Caco-2 (cell line): ENCODE measurements around the gene PDIK1L. TPM values are rescaled to one million over a fixed set of nuclear protein-coding genes. Genes with fewer than 3 reads are reported as not detected.

ENCODE experiments used
- BruUV-seq: library from RNA; stranded (reverse); fragments of 400-500 nt; replicated peaks from 2 replicates; lab custom pipeline; 2021; lab: Mats Ljungman, UMichigan
- CTCF ChIA-PET: fragments of 300-600 bp; sonication (Branson Sonifier 250); formaldehyde crosslinking; loops from one replicate; lab custom pipeline; 2022; ENCODE audit warnings: antibody characterized with exemption; lab: Charles Lee
- POLR2A ChIA-PET: fragments of 300-600 bp; sonication (Branson Sonifier 250); formaldehyde crosslinking; loops from one replicate; lab custom pipeline; 2022; ENCODE audit warnings: antibody characterized with exemption; lab: Charles Lee
- DNase-seq, 2 experiments: peaks; one replicate each; pipeline versions ENCODE4 v3.0.0 to v3.0.0-alpha.2; 2020 to 2022
- H3K27me3 ChIP-seq: replicated peaks from 2 replicates; pipeline ENCODE4 v1.6.0; 2011; ENCODE audit warnings: low read length; ENCODE audit not compliant: control insufficient read depth, insufficient read depth
- H3K36me3 ChIP-seq: 2 replicates; pipeline ENCODE4 v1.5.1; 2011; ENCODE audit warnings: low read length; ENCODE audit not compliant: control insufficient read depth, insufficient read depth
- H3K4me1 ChIP-seq: fragments of 250-450 bp; sonication (Bioruptor Pico); 2 replicates; pipeline ENCODE4 v1.5.1; 2020; ENCODE audit warnings: mild to moderate bottlenecking
- H3K4me3 ChIP-seq: 2 replicates; pipeline ENCODE4 v1.5.1; 2011; ENCODE audit warnings: low read depth, mild to moderate bottlenecking, control low read depth, low read length
- H3K9me3 ChIP-seq: fragments of 250-450 bp; sonication (Bioruptor Pico); 2 replicates; pipeline ENCODE4 v1.5.1; 2020; ENCODE audit warnings: mild to moderate bottlenecking, moderate library complexity
- H3K27ac Mint-ChIP-seq: one replicate; pipeline ENCODE4 v1.8.0; 2022; ENCODE audit warnings: mixed read lengths; ENCODE audit not compliant: unreplicated experiment
- H3K27me3 Mint-ChIP-seq: one replicate; pipeline ENCODE4 v1.8.0; 2022; ENCODE audit warnings: mixed read lengths; ENCODE audit not compliant: insufficient read depth, unreplicated experiment
- H3K36me3 Mint-ChIP-seq: one replicate; pipeline ENCODE4 v1.8.0; 2022; ENCODE audit warnings: mild to moderate bottlenecking, mixed read lengths; ENCODE audit not compliant: insufficient read depth, unreplicated experiment
- H3K4me1 Mint-ChIP-seq: one replicate; pipeline ENCODE4 v1.8.0; 2022; ENCODE audit warnings: low read depth, mixed read lengths; ENCODE audit not compliant: unreplicated experiment
- H3K4me3 Mint-ChIP-seq: one replicate; pipeline ENCODE4 v1.8.0; 2022; ENCODE audit warnings: mild to moderate bottlenecking, moderate library complexity, mixed read lengths; ENCODE audit not compliant: unreplicated experiment
- H3K9me3 Mint-ChIP-seq: one replicate; pipeline ENCODE4 v1.8.0; 2022; ENCODE audit warnings: mixed read lengths; ENCODE audit not compliant: unreplicated experiment
- CTCF ChIP-seq, 2 experiments: fragments of 200-600 bp in 1 of 2; IDR thresholded peaks; 1 replicate in 1 of 2; 2 replicates in 1 of 2; pipeline versions ENCODE4 v1.5.1 to v1.8.0; 2011 to 2022; ENCODE audit warnings: antibody characterized with exemption in 1 of 2, control low read depth in 1 of 2, inconsistent platforms in 1 of 2, low read depth in 1 of 2, low read length in 1 of 2, mild to moderate bottlenecking in 1 of 2, moderate library complexity in 1 of 2; ENCODE audit not compliant: insufficient read depth in 1 of 2, severe bottlenecking in 1 of 2, unreplicated experiment in 1 of 2
- intact Hi-C: fragments of 100-400 bp; cut with micrococcal nuclease; formaldehyde crosslinking; loops from one replicate; pipeline ENCODE4 v1.10.0; 2022; ENCODE audit not compliant: unreplicated experiment
- total RNA-seq: library from RNA; stranded (reverse); gene quantifications from 2 replicates; pipeline ENCODE4 v1.2.3, GENCODE V29; 2022

PDIK1L gene
- total RNA-seq, 1 experiment from 2014 or later: 5.5 TPM

DNA sequence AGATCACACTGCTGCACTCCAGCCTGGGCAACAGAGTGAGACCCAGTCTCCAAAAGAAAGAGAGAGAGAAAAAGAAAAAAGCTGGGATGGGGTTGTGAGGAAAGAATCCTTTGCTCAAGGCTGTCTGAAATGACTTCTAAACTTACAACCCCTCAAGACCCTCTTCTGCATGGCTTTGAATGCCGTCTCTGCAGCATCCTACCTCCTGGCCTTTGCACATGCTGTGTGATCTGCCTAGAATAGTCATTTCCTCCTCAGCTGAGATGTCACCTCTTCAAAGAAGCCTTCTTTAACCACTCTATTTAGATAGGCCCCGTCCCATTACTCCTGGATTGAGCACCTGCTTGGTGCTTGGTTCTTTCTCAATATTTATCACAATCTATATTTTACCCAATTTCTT, 26.8 kb upstream of the PDIK1L start:
- no peak overlapping the region for H3K27ac Mint-ChIP-seq
- TF ChIP-seq CTCF (IDR thresholded peaks at IDR 0.05; ENCODE audit: insufficient read depth in 1 of 2, low read depth in 1 of 2, low read length in 1 of 2, severe bottlenecking in 1 of 2, unreplicated experiment in 1 of 2): no peak
- no TSS peak for BruUV-seq
- H3K4me3 ChIP-seq: no peak overlapping the region
- H3K4me1 Mint-ChIP-seq: peaks cover 6% of the 10 kb centered on the region
- H3K27me3 ChIP-seq: no peaks in the 10 kb centered on the region
- CTCF ChIA-PET: no interaction called here
- H3K36me3 ChIP-seq: no peaks in the 10 kb centered on the region
- DNase-seq: no peak
- no peak overlapping the region for H3K4me3 Mint-ChIP-seq
- H3K36me3 Mint-ChIP-seq: no peaks in the 10 kb centered on the region
- intact Hi-C loops: no loop called here
- no peaks in the 10 kb centered on the region for H3K9me3 Mint-ChIP-seq
- H3K4me1 ChIP-seq: peaks cover 17% of the 10 kb centered on the region
- POLR2A ChIA-PET: no interaction called here
- no peaks in the 10 kb centered on the region for H3K27me3 Mint-ChIP-seq
- no peaks in the 10 kb centered on the region for H3K9me3 ChIP-seq

DNA sequence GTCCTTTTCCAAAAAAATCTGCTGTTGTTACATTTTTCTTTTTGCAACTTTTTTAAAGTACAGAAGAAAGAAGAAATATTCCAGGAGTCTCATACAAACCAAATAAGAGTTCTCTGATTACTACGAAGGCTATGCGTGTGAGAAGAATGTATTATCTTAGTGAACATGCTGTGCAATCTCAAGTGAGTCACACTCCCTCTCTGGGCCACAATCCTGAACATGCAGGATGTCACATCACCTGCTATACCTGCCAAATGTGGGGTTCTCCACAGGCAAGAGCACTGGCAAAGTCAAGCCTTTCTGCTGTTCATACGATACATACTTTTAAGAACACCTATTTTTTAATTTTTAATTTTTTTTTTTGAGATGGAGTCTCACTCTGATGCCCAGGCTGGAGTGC, 22.5 kb upstream of the PDIK1L start:
- no peaks in the 10 kb centered on the region for H3K27me3 ChIP-seq
- peaks cover 7% of the 10 kb centered on the region for H3K4me1 Mint-ChIP-seq
- BruUV-seq: no TSS peak
- ChIA-PET POLR2A (no interaction called here), CTCF (no interaction called here)
- H3K4me3 ChIP-seq: no peak overlapping the region
- no peak for TF ChIP-seq CTCF (IDR thresholded peaks at IDR 0.05; ENCODE audit: insufficient read depth in 1 of 2, low read depth in 1 of 2, low read length in 1 of 2, severe bottlenecking in 1 of 2, unreplicated experiment in 1 of 2)
- H3K27ac Mint-ChIP-seq: no peak overlapping the region
- no peaks in the 10 kb centered on the region for H3K36me3 ChIP-seq
- H3K36me3 Mint-ChIP-seq: no peaks in the 10 kb centered on the region
- H3K4me1 ChIP-seq: peaks cover 17% of the 10 kb centered on the region
- no peaks in the 10 kb centered on the region for H3K9me3 Mint-ChIP-seq
- no peaks in the 10 kb centered on the region for H3K9me3 ChIP-seq
- H3K27me3 Mint-ChIP-seq: no peaks in the 10 kb centered on the region
- intact Hi-C loops: no loop called here
- H3K4me3 Mint-ChIP-seq: no peak overlapping the region
- no peak for DNase-seq

DNA sequence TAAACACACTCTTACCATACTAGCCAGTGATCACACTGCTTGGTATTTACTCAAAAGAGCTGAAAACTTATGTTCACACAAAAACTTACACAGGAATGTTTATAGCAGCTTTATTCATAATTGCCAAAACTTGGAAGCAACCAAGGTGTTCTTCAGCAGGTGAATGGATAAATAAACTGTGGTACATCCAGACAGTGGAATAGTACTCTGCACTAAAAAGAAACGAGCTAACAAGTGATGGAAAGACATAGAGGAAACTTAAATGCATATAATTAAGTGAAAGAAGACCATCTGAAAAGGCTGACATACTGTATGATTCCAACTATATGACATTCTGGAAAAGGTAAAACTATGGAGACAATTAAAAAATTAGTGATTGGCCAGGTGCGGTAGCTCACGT, 20.7 kb upstream of the PDIK1L start:
- Histone ChIP-seq H3K36me3 (no peaks in the 10 kb centered on the region), H3K4me3 (no peak overlapping the region), H3K4me1 (peaks cover 28% of the 10 kb centered on the region), H3K27me3 (no peaks in the 10 kb centered on the region), H3K9me3 (no peaks in the 10 kb centered on the region)
- Mint-ChIP-seq H3K27ac (no peak overlapping the region), H3K9me3 (no peaks in the 10 kb centered on the region), H3K4me1 (peaks cover 7% of the 10 kb centered on the region), H3K36me3 (no peaks in the 10 kb centered on the region), H3K4me3 (no peak overlapping the region), H3K27me3 (no peaks in the 10 kb centered on the region)
- CTCF ChIA-PET: interaction anchor here (0.5 kb wide), 1 partner anchor 327 kb away, joined by 4 read pairs; no protein-coding TSS in a partner anchor
- no peak for TF ChIP-seq CTCF (IDR thresholded peaks at IDR 0.05; ENCODE audit: insufficient read depth in 1 of 2, low read depth in 1 of 2, low read length in 1 of 2, severe bottlenecking in 1 of 2, unreplicated experiment in 1 of 2)
- POLR2A ChIA-PET: no interaction called here
- DNase-seq: no peak
- intact Hi-C loops: no loop called here
- no TSS peak for BruUV-seq
